DMS53 treated with DMSO at 0.1 percent for 48 hours (cell line): ENCODE data around the gene SOX6.
A peak's percentile ranks its signal among the peaks of the same experiment; 100 is the strongest.

Source experiments
- DNase-seq: peaks from one replicate; lab custom pipeline; 2025; ENCODE audit not compliant: unreplicated experiment; lab: John Stamatoyannopoulos, UW

The SOX6 gene

DNA sequence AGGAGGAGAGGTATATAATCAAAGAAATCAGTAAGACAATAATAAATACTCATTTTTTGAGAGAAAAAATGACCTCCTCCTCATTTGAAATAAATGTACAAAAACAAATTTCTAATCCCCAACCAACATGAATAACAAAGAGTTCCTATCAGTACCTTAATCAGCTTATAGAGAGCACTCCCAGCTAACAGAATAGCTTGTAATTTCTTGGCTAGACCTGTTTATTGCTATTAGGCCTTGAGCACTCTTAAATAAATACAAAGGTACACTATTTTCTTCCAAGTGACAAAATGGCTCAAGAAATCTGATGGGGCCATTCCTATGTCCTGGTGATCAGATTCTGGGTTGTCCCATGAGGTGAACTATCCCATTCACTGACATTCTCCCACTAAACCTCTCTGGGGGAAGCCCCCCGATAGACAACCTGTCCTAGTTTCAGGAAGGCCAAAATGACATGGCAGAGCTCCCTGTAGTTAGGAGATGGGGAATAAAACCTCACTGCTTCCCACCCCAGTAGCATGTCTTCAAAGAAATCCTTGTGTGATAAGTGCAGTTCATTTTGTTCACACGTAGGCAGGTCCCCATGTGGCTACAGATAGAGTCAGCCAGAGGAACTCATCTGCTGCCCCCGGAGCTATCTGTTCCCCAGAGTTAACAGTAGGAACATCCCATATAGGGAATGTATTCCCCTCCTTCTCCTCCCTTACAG is 385.7 kb downstream of the SOX6 start:
- DNase-seq, result no peak

DNA sequence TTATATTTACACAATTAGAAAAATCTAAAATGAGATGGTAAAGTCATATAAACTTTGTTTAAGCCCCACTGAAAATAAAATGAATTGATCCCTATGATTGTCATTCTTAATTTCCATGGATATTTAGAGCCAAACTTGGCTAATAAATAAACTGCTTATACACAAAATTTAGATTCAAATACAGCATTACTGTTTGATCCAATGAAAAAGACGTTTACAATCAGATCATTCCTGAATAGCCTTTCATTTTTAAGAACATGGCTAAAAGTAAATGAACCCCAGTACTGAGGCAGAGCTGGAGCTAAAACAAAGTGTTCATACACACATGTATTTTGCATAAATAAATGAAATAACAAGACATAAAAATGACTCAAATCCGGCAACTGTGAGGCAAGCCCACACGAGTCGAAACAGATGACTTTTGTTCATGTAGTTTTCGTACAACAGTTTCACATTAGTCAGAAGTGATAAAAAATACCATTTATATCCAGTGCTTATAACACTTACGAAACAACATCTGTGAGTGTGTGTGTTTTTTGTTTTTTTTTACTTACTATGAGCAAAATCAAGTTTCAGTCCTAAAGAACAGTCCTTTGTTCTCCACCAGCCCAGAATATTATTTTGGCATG is 386.5 kb downstream of the SOX6 start:
- DNase-seq, result no peak

DNA sequence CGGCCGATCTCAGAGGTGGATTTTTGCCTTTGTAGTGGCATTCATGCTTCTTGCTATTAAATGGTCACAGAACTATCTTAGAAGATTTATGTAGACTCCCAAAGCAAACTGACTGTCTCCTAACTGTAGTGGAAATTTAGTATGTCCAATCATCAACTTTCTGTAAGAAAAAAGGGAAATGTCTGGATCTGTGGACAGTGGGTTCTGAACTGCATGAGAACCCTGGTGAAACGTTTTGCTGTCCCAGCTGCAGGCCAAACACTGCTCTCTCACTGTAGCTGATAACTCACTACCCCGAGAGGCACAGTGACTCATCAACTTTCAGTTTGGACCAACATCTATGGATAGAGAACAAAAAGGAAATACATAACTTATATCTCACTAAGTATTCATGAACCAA is 387.1 kb downstream of the SOX6 start:
- DNase-seq, result peak; percentile 86

DNA sequence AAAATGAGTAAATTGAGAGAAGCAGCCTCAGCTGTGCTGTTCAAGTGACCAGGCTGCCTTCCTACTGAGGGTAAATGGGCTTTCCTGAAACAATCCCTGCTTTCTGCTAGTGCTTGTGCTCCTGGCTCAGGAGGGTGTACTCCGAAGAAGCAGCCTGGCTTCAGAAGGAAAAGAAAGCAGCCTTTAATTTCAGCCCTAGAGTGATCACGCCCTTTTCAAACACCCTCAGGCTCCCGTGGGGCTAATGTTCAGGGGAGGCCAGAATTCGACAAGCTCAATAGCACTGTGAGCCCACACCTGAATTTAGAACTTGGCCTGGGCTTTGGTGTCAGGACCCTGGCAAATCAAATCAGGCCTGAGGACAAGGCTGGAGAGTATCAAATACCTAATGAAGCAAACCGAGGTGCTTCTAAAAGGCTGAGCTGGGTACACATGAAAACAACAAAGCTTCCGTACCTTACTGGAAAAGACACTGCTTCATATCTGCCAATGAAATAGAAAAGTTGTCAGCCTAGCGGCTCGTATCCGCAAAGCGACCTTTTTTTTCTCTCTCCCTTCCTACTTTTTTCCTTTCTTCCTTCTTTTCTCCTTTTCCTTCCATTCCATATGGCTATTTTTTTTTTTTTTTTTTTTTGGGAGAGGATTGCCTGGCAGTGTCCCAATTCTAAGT is 387.8 kb downstream of the SOX6 start:
- peak; percentile 27 for DNase-seq

DNA sequence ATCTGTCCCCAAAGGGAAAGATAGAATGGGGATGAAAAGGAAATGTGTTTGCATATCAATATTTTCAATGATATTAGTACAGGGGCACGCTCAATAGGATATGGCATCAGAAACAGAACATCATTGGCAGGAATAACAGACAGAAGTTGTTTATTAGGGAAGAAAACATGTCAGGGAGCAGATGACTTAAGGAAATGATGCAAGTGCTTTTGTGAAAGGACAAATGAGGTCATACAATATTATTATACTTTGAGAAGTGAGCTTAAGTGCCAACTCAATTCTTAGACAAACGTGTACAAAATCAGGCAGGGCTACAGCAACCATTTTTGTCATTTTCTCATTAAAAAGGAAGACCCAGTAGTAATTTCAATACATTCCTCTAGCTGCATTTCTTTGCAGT is 388.4 kb downstream of the SOX6 start:
- peak; percentile 19 for DNase-seq

DNA sequence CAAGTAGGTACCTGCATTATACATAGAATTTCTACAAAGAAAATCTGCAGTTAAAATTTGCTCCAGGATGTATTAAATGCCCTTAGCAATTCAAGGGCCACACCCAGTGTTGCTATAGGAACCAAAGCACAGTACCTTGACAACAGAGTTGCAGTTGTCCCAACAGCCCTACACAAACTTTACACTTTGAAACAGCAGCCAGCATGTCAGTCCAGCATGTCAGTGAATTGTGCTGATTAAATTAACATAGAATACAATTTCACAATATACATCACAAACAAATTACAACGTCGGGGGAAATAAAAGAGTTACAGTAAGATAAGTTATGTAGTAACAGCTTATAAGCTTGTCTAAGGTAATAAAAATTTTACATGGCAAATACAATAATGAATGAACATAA is 389.2 kb downstream of the SOX6 start:
- peak; percentile 8 for DNase-seq

DNA sequence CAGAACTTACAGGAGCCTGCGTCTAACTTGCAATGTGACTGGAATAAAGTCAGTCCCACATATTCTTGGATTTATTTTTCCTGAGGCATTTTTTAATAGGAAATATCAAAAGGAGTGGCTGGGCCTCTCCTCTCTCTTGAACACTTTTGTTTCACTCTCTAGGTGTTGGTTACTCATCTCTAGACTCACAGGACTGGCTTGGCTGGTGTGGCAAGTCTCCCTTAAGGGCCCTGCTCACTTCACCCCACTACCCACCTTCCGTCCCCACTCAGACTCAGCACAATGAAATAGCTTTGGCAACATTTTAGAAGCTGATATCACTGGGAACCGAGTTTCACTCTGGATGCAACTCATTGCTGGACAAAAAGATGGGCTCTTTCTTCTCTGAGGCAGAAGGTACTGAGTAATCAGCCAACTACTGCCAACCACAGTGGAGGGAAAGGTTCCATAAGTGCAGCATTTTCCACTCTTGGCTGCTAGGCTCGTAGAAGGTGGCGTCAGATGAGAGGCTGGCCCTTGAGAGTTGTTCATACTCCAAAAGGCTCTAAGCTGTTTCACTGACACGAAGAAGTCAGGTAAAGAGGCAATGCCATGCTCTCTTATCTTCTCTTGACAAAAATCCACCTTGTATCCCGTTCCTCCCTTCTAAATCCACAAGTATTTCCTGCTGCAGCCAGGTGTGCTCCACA is 390.6 kb downstream of the SOX6 start:
- DNase-seq, result peak; percentile 36

DNA sequence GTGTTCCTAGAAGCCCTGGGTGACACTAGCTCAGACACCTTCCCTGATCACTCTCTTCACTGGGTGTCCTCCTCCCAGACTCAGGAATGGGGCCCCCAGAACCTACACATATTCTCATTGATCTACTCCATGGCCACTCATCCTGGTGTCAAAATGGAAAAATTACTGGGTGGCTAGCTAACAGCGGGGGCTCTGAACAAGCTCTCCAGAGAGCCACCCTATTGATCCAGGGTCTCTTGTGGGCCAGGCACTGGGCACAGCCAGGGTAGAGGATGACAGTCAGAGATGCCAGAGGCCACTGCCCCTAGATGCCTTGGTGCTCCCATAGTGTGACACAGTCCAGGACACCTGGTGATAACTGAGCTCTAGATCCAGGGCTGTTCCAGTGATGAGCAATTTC is 393.1 kb downstream of the SOX6 start:
- no peak for DNase-seq

DNA sequence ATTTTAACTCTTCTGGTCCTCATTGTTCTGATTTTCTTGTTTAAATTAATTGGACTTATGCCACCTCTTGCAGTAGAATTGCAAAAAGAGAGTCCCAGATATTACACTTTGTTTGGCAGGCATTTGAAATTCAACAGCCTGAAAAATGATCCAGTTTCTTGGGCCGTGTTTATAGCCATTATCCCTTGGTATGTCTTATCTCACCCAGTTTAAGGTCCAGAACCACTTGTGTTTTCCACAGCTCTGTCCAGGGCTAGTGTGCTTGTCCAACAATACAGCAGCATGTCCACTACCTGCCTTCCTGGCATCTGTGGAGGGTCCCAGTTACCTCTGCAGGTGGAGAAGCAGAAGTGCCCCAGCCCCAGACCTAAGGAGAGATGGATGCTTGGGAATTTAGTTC is 397.4 kb downstream of the SOX6 start:
- DNase-seq, result no peak

DNA sequence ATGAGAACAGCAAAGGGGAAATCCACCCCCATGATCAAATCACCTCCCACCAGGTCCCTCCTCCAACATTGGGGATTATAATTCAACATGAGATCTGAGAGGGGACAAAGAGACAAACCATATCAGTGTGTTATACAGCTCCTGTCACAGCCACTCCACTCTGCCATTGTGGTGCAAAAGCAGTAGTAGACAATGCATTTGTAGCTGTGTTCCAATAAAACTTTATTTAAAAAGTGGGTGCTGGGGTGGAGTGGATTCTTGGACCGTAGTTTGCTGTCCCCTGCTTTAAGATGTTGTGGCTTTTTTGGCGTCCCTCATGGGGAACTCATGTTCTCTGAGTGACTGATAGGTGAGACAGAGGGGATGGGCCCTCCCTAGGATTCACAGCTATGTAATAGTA is 399.1 kb downstream of the SOX6 start:
- no peak for DNase-seq

DNA sequence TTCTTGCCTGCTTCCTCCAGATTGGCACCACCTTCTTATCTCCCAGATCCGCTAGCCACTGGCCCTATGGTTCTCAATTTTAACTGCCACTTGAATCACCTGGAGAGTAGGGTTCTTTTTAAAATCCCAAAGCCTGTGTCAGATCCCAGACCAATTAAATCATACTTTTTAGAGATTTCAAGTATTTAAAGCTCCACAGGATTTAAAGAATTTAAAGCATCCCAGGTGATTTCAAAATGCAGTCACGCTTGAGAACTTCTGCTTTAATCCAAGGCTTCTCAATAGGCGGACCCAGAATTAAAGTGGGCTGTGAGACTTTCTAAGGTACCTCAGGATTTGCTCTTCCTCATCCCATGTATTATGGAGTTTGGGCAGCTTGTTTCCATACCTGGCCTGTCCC is 400.0 kb downstream of the SOX6 start:
- DNase-seq, result no peak

DNA sequence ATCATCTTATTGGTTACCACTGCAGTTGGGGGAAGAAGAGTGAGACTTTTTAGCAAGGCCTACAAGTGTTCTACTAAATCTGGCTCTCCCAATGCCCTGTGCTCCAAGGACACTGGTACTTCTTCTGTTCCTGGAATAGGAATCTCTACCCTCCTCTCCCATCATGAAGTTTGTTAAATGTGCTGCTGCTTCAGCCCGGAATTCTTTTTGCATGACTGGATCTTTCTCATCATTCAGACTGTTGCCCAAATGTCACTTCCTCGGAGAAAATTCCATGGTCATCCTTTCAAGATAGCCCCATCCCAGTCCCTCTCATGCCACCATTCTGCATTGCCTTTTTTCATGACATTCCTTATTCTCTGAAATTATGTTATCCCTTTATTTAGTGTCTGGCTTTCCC is 400.8 kb downstream of the SOX6 start:
- no peak for DNase-seq

DNA sequence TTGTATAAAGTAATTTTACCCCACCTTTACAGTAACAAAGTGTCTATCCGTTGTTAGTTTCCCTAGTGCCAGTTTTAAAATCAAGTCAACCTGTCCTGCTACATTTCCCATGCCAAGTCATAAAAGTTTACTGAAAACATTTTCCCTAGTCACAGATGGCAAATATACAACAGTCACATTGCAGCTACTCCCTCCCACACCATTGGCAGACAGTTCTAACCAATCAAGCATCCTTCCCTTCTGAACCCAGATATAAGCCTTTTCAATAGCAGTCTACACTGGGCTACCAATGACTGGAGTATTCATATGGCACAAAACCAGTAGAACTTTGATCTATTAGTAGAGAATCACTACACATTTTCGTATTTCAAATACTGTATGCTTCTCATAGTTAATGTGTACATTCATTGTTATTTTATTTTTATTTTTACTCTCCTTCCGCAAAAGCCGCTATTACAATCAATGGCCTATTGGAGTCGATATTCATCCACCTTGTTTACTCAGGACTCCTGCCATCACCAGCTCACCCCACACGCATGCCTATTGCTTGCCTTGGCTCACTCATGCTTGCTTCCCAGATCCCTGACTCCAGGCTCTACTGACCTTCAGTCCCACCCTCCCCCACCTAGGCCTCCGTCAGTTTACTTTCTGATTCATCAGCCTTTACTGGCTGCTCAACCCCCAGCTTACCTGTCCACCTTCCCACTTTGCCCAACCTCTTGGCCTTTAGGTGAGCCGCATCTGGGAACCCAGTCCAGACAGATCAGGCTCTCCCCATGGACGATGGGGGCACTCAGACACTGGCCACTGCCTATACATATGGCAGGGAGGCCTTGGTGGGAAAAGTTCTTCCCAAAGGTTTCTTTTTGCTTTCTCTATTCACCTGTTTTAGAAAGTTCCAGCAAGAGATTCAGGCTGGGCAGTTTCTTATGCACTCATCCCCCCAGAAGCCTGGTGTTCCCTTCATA is 408.4 kb downstream of the SOX6 start:
- no peak for DNase-seq

DNA sequence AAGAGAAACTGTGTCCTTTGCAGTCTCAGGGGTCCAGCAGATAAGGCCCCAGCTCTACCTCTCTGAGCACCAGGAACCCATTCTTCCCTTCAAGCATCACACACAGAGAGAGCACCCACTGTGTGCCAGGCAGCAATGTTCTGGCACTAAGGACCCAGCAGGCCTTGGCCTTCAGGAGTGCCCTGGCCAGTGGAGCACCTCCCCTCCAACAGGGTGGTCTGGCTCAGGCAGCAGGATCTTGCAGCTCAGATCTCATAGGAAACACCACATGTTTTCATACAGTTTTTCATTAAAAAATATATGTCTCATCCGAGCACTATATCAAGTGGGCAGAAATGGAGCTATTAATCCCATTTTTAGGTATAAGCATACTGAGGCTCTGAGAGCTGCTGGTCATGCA is 410.6 kb downstream of the SOX6 start:
- no peak for DNase-seq

DNA sequence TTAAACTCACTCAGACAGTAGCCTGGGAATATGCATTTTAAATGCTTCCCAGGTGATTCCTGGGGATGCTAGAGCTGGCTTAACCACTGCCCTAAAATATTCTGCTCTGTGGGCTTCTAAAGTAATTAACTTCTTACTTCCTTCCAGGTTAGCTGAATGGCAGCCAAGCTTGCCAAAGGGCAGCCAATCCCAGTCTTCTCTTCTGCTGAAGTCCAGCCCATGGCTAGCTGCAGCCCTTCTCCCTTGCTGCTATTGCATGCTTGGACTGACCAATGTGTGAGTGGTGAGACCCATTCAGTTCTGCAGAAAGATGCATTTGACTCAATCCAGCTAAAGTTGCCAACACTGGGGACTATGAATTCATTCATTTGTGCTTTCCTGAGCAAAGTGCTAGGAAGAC is 411.9 kb downstream of the SOX6 start:
- no peak for DNase-seq

DNA sequence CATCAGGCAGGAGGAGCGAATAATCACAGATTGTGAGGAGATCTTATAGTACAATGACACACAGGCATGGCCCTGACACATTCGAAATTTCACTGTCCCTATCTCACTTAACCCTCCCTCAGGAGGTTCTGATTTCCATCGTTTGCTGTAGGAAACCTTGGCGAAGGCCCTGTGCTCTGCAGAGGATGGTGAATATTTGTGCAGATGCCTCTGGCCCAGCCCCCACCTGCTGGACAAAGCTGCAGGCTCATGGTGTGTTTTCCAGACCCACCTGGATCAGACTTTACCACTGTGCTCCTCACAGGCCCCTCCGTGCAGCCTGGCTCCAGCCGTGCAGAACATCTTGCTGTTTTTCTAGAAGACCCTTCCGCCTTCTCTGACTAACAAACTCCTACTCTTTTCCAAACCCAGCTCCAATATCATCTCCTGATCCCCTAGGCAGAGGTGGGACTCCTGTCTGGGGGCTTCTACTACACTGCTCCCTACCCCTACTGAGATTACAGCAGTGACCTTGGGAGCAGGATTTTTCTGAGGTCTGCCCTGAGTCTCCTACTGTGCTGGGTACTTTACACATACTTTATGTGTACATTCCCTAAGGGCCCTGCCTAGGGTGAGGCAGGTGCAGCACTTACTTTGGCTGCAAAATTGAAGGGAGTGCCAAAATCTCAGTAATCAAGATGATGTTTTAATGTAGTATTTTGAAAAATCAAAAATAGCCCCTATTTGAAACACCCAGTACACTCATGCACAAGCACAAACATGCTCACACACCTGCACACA is 412.7 kb downstream of the SOX6 start:
- DNase-seq, result no peak

DNA sequence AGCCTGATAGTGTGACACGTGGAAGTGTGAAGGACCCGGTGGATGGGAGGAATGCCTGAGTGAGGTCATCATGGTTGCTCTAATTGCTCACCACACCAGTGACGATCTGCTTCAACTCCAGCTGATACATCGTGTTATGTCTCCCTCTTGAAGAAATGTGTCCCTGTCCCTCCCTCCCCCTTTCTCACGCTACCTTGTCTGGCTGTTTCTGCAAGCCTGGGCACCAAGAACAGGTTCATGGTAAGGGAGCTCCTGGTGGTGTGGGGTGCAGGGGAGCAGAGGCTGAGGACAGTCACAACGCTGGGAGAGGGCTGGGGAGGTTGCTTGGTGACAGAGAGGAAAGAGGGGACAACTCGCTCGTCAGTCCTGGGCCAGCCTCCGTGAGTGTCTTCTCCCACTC is 413.4 kb downstream of the SOX6 start:
- DNase-seq, result no peak

DNA sequence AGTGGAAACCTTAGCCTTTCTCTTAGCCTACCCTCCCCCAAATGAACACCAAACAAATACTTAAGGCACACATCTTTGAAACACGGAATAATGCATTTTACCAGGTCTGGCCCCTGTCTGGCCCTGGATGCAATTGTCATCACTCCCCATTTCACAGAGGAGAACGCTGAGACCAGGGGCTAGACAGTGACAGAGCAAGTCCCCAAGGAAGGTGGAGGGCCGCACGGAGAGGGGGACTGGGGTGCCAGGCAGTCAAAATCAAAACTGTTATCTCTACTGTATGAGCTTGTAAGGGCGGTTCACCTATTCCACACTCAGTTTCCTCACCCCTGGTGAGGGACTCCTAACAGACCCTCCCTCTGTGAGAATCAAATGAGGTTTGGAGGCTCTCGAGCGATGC is 414.2 kb downstream of the SOX6 start:
- DNase-seq, result no peak

DNA sequence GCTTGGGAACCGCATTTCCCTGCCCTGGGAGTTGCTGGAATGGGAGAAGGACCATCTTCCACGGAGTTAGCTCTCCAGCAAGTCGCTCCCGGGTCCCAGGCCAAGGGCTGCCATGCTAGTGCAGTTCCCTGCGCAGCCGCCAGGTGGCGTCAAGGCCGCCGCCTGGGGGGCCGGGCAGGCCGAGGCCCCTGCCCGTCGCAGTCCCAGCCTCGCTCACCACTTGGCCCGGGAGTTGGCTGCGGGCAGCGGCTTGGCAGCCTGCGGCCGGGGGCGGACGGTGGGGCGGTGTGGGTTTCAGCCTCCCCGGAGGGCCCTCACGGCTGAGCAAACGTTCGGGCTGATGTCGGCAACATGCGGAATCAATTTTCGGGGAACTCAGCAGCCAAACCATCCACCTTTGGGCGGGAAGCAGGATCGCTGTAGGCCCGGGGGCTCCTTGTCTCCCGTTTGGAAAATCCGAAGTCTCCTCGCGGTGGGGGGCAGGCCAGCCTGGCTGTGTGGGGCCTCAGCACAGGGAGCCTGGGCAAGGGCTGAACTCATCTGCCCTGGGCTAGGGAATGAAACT is 415.1 kb downstream of the SOX6 start:
- DNase-seq, result no peak
